Activated CD4-positive, CD25-positive, alpha-beta regulatory T cell treated with anti-CD3 and anti-CD28 coated beads, Interleukin-2, amount 50 U/mL, for 24 hours (primary cell): ENCODE results near the gene TAF10.

Experiments
- ATAC-seq, 2 donors: fragments of 150-1000 bp; cut with Tn5 transposase; one replicate each; pipeline ENCODE4 v1.10.0; 2021; ENCODE audit warnings: mild to moderate bottlenecking in 1 of 2, moderate library complexity in 1 of 2

The TAF10 gene

DNA sequence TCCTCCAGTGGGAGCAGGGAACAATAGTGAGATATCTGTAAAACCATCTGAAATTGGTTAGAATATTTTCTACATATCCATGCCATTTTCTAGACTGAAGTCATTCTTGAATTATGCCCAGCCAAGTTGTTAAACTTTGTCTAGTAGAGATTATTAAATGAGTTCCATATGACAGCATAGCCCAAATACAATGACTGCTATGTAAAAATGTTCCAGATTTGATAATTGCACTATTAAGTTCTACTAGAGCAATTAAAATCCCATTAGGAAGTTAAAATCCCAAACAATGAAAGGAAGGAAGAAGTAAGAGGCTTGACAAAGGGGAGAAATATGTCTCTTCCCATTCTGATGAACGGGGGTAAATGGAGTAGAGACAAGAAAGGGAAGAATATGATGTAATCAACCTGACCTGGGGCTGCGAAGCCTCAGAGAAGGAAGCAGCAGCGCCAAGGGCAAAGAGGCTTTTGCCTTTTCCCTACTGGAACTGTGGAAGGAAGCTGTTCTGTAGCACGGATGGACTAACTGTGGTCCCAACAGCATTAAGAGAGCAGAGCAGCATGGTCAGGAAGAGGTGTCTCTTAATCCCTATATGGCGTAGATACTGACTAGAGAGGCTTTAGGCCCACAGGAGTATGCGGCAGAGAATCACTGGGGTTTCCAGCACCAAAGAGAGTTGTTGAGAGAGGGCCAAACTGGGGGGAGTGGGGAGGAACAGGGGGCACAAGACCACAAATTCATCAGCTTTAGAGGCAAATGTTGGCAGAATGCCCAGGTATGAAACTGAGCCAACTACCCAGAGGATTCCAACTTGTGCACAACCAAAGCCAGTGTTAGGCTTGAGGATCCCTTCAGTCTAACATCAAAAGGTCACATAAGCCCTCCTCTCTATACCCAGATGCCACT lies 35.3 kb downstream of the TAF10 start:
- no peak for ATAC-seq

DNA sequence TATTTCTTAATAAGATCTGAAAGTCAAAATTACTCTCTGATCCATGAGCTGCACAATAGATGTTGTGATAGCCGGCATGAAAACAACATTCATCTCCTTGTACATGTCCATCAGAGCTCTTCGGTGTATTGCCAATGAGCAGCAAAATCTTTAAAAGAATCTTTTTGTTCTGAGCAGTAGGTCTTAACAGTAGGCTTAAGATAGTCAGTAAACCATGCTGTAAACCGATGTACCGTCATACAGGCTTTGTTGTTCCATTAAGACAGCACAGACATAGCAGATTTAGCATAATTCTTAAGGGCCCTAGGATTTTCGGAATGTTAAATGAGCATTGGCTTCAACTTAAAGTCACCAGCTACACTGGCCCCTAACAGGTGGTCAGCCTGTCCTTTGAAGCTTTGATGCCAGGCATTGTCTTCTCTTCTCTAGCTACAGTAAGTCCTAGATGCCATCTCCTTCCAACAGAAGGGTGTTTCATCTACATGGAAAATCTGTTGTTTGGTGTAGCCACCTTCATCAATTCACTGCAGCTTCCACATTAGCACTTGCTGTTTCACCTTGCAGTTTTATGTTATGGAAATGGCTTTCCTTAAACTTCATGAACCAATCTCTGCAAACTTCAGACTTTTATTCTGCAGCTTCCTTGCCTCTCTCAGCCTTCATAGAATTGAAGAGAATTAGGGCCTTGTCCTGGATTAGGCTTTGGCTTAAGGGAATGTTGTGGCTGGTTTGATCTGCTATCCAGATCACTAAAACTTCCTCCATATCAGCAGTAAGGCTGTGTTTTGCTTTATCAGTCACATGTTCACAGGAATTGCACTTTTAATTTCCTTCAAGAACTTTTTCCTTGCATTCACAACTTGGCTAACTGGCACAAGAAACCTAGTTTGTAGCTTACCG lies 37.0 kb downstream of the TAF10 start:
- no peak for ATAC-seq

DNA sequence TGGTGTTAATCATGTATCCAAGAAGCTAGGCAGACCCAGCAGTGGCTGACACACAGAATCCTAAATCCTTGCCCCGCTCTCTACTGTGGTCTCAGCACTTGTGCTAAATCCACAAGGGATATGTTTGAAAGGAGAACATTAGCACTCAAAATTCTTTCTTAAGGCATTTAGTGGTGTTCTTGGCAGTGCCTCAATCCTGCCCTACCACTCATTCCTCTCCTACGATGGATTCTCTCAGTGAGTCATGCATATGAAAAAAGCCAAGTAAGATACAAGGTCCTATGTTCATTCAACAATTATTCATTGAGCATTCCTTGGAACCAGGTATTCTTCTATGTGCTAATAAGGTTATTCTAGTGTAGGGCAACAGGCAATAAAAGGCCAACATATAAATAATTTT lies 39.8 kb downstream of the TAF10 start:
- ATAC-seq: no peak

DNA sequence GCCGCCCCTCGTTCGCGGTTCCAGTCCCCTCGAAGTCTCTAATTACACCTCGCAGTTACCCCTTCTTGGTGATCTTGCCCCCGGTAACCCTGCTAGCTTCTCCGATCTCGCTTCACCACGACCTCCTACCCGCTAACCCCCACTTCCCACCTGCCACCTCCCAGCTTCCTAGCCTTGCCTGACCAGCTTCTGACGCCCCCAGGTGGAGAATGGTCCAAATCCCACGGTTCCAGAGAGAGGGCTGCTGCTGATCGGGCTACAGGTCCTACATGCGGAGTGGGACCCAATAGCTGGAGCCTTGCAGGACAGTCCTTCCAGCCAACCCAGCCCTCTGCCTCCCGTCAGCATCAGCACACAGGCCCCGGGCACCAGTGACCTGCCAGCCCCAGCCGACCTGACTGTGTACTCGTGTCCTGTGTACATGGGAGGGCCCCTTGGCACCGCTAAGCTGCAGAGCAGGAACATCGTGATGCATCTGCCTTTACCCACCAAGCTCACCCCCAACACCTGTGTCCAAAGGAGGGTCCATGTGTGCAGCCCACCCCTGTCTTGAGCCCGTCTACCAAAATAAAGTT lies 40.5 kb downstream of the TAF10 start:
- no peak for ATAC-seq

DNA sequence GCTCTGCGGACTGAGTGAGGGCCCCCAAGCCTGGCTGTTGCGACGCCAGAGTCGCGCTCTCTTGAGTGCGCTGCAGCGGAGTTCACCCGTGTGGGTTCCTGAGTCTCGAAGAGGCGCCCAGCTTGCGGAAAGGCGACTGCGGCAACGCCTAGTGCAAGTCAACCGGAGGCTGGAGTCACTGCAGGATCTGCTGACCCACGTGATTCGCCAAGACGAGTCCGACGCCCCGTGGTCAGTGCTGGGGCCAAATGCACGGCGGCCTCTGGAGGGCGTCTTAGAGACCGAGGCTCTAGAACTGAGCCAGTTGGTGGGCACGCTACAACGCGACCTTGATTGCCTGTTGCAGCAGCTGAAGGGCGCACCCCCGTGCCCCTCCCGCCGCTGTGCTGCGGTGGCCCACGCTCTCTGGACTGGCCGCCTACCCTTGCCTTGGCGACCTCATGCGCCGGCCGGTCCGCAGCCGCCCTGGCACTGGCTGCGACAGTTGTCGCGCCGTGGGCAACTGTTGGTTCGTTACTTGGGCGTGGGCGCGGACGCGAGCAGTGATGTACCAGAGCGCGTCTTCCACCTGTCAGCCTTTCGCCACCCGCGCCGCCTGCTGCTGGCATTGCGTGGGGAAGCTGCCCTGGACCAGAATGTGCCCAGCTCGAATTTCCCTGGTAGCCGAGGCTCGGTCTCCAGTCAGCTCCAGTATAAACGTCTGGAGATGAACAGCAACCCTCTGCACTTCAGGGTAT lies 41.2 kb downstream of the TAF10 start:
- no peak for ATAC-seq

DNA sequence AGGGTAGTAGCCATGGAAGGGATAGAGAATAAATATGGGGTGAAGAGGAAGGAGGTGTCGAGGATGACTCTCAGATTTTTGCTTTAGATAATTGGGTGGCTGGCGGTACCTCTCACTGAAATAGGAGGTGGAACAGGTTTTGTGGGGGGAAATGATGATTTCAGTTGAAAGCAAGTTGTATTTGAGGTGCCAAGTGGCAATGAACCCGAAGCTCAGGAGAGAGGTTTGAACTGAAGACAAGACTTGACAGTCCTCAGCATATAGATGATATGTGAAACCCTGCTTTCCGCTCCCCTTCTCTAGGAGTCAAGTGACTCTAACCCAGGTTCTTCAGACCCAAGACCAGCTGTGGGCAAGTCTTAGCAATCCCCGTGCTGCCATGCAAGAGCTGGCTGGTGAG lies 42.3 kb downstream of the TAF10 start:
- ATAC-seq: no peak

DNA sequence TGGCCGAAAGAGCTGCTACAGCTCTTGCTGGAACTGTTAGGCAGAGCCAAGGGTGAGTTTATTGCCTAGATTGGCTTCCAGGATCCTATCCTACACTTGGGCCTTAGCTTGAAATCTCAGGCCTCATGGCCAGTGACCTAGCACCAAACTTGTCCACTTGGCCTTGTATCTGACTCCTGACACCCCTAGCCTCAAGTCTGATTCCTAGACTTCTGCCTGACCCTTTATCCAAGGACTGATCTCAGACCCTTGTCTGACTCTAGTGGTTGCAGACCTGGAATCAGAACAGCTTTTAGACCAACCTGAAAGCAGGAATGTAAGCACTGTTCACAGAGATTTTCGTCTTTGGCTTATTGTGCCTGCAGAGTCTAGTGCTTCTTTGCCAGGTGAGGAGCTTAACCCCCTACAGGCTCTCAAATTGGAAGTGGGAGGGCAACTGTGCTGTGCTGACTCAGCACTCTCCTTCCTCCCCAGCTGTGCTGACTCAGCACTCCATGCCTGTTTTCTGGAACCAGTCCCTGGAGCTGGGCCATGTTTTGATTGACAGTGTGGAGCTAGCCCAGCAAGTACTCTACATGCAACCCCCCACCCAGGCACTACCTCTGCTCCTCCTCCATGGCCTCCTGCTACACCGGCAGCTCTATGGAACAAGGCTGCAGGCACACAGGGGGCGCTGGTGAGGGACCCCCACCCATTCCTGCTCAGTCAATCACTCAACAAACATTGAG lies 43.7 kb downstream of the TAF10 start:
- no peak for ATAC-seq

DNA sequence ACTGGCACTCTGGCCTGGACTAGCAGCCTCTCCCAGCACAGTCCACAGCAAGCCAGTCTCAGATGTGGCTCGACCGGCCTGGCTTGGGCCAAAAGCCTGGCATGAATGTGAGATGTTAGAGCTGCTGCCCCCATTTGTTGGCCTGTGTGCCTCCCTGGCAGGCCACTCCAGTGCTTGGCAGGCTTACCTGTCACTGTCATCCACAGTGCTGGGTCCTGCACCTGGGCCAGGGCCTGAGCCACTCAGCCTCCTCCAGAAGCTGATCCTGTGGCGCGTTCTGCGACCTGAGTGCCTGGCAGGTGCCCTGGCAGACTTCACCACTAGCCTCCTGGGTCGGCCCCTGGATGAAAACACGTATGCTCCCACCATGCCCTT lies 44.7 kb downstream of the TAF10 start:
- no peak for ATAC-seq

DNA sequence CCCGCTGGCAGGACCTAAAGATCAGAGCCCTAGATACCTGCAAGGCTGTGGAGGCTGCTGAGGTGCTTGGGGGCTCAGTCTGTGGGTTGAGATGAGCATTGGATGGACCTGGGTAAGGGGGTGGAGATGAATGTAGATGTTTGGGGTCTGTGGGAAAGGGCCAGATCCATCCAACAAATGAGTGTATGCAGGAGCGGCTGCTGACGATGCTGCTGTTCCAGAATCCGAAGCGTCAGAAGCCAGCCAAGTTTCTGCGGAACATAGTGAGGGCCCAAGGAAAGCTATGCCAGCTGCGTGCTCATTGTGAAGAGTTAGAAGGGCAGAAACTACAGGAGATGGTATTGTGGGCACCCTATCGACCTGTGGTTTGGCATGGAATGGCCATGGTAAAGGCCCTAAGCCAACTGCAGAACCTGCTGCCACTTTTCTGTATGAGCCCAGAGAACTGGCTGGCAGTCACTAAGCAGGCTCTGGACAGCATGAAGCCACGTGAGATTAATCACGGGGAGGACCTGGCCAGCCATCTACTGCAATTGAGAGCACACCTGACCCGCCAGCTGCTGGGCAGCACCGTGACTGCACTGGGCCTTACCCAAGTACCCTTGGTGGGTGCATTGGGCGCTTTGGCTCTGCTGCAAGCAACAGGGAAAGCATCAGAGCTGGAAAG lies 45.2 kb downstream of the TAF10 start:
- no peak for ATAC-seq

DNA sequence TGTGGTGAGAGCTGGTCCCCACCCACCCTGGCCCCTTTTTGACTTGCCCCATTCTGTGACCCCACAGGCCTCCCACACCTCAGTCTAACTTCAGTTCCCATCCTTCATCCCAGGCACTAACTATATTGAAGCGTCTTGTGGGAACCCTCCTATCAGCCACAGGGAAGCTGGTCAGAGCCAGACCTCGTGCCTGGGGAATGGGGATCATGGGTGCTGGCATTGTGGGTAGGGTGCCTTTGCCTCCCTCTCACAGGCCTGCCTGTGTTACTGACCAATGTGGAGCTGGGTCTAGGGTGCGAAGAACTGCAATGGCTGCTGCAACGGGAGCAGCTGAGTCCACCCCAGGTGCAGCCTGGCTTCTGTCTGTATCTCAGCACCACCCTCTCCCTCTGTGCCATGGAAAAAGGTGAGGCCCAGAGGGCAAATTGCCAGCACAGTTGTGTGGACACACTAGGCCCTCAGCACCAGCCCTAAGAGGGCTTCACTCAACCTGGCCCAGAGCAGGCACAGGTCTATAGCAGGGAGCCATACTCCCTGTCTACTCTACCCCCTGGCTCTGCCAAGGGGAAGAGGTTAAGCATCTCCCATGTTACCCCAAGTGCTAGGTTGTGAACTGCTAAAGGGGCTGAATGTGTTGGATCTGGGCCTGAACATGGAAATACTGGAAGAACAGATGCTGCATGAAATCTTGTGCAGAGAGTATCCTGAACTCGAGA lies 45.9 kb downstream of the TAF10 start:
- ATAC-seq: no peak

DNA sequence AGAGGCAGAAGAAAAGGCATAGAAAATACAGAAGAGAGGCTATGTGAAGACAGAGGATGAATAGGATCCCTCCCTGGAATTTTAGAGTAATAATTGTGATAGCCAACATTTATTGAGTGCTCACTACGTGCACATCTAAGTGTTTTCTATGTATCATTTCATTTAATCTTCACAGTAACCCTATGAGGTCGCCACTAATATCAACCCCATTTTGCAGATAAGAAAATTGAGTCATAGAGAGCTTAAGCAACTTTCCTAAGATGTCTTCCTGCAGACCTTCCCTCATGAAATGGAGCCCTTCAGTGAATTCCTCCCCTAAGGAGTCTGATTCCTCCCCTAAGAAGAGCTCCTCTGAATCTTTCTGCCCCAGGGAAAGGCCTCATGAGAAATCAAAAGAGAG lies 46.7 kb downstream of the TAF10 start:
- no peak for ATAC-seq

DNA sequence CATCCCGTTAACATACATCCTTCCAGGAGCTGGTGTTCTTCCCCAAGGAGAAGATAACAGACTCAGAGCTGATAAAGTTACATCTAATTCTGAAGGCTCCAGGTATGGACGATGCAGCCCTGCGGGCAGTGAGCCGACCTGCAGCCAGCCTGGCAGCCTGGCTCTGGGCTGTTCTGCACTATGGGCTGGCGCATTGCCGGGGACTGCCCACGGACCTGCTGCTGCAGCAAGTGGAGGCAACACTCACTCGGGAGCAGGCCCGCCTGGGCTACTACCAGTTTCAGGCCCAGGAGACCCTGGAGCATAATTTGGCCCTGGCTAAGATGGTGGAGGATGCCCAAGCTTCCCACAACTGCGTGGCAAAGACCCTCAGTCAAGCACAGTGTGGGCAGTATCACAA lies 48.3 kb downstream of the TAF10 start:
- no peak for ATAC-seq

DNA sequence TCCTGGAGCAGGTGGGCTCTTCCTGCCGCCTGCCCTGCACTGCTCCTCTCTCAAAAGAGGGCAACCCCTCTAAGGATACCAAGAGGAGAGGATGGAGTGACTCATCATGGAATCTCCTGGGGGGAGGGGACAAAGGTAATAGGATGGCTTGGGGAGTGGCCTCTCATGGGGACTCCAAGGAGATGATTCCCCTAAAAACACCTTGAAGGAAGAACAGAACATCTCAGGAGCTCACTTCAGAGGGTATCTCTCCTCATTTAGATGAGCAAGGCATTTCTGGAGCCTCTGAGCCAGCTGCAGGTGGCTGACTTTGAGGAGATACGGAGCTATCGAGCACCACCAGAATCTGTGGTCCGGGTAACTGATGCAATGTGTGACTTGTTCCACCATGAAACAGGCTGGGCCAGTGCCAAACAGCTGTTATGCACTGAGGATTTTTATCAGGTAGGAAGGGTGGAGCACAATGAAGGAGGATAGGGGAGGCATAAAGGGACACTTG lies 48.8 kb downstream of the TAF10 start:
- ATAC-seq: no peak

DNA sequence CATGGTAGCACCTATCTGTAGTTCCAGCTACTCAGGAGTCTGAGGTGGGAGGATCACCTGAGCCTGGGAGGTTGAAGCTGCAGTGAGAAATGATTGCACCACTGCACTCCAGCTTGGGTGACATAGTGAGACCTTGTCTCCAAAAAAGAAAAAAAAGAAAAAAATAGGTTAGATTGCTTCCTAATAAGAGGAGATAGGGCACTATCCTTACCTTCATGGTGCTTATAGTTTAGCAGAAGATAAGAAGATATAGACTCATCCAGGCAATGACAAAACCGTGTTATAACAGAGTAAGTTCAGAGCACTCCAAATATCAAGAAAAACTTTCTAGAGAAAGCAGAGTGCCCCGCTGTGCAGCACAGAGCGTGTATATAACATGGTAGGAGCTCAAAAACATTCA lies 50.7 kb downstream of the TAF10 start:
- no peak for ATAC-seq
